ENCODE measurements around the gene PRSS36.

DNA sequence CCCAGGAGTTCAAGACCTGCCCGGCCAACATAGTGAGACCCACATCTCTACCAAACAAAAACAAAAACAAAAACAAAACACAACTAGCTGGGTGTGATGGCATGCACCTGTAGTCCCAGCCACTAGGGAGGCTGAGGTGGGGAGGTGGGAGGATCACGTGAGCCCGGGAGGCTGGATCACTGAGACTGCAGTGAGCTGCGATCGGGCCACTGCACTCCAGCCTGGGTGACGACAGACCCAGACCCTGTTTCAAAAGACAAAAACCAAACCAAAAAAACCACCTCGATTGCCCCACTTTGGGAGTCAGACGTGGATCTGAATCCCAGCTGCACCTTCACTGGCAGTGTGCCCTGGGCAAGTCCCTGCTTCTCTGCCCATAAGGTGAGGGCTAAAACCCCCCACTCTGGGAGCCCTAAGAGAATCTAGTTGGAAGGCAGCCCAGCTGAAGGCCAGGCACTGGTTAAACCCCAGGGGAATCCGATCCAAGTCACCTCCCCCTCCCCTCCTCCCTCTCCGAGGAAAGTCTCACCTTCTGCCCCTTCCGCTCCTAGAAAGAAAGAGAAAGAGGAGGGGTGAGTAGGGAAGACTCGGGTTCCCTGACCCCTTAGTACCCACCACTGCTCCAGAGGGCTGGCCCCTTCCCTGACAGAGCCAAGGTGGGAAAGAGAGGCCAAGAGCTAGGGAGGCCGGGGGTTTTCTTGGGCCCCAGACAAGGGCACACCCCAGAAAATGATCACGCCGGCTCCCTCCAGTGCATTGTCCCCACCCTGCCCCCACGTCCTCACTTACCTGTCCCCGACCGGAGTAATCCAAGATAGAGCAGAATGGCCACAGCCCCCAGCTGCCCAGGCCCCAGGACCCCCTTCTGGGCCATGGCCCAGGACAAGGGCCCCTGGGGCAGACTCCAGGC lies 15.0 kb downstream of the PRSS36 start:
- TF ChIP-seq, protein P1, sequence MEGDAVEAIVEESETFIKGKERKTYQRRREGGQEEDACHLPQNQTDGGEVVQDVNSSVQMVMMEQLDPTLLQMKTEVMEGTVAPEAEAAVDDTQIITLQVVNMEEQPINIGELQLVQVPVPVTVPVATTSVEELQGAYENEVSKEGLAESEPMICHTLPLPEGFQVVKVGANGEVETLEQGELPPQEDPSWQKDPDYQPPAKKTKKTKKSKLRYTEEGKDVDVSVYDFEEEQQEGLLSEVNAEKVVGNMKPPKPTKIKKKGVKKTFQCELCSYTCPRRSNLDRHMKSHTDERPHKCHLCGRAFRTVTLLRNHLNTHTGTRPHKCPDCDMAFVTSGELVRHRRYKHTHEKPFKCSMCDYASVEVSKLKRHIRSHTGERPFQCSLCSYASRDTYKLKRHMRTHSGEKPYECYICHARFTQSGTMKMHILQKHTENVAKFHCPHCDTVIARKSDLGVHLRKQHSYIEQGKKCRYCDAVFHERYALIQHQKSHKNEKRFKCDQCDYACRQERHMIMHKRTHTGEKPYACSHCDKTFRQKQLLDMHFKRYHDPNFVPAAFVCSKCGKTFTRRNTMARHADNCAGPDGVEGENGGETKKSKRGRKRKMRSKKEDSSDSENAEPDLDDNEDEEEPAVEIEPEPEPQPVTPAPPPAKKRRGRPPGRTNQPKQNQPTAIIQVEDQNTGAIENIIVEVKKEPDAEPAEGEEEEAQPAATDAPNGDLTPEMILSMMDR (IDR thresholded peaks at IDR 0.05; ENCODE audit: insufficient read depth, low read length, poor library complexity, severe bottlenecking) = no peak
- TF ChIP-seq EZH2phosphoT487 (conservative IDR thresholded peaks at IDR 0.05; ENCODE audit: low read length) = no peak
